OCI-LY3 (cell line): ENCODE measurements around the gene ZNF641.
A peak's percentile ranks its signal among the peaks of the same experiment; 100 is the strongest.

Source experiments
- H2AFZ ChIP-seq: fragments of 200-600, 300-600 bp; shearing (Covaris generic); 2 replicates; pipeline ENCODE4 v1.6.0; 2014; ENCODE audit warnings: antibody characterized with exemption, low read depth, low read length
- H3K27ac ChIP-seq: fragments of 200-600, 300-600 bp; sonication (generic); 2 replicates; pipeline ENCODE4 v1.5.1; 2014; ENCODE audit warnings: mild to moderate bottlenecking, low read length, moderate library complexity, mixed read lengths
- H3K27me3 ChIP-seq: fragments of 200-600, 300-600 bp; sonication (generic); 2 replicates; pipeline ENCODE4 v1.6.1; 2014; ENCODE audit warnings: low read depth, low read length, mixed read lengths
- H3K36me3 ChIP-seq: fragments of 200-600, 300-600 bp; sonication (generic); replicated peaks from 2 replicates; pipeline ENCODE3; 2014; ENCODE audit warnings: low read depth, low read length, mixed read lengths
- H3K4me1 ChIP-seq: fragments of 300-600, 200-600 bp; sonication (generic); 2 replicates; pipeline ENCODE4 v1.6.1; 2014; ENCODE audit warnings: low read length, mixed read lengths
- H3K4me2 ChIP-seq: fragments of 200-600, 300-600 bp; sonication (generic); 2 replicates; pipeline ENCODE4 v1.6.1; 2014; ENCODE audit warnings: low read length, mixed read lengths
- H3K4me3 ChIP-seq: fragments of 300-600, 200-600 bp; sonication (generic); 2 replicates; pipeline ENCODE4 v1.5.1; 2014; ENCODE audit warnings: antibody characterized with exemption, mild to moderate bottlenecking, low read length, moderate library complexity
- H3K79me2 ChIP-seq: fragments of 300-600, 200-600 bp; shearing (Covaris generic); 2 replicates; pipeline ENCODE4 v1.6.1; 2014; ENCODE audit warnings: mild to moderate bottlenecking, low read length, mixed read lengths
- H3K9ac ChIP-seq: fragments of 300-600, 200-600 bp; shearing (Covaris generic); 2 replicates; pipeline ENCODE4 v1.6.0; 2014; ENCODE audit warnings: mild to moderate bottlenecking, low read length, moderate library complexity
- H3K9me3 ChIP-seq: fragments of 200-600, 300-600 bp; shearing (Covaris generic); 2 replicates; pipeline ENCODE4 v1.6.1; 2014; ENCODE audit warnings: low read length, mixed read lengths; ENCODE audit not compliant: insufficient read depth
- H4K20me1 ChIP-seq: fragments of 200-600, 300-600 bp; sonication (generic); 2 replicates; pipeline ENCODE4 v1.6.1; 2016; ENCODE audit warnings: low read length, mixed read lengths; ENCODE audit not compliant: insufficient read depth
- EZH2phosphoT487 ChIP-seq: fragments of 200-600 bp; shearing (Covaris generic); IDR thresholded peaks from 2 replicates; pipeline ENCODE4 v1.6.1; 2018; ENCODE audit warnings: antibody characterized with exemption, mixed run types, low read depth
- TF ChIP-seq, protein P1 (sequence below): fragments of 200-600, 300-600 bp; sonication (generic); IDR thresholded peaks from 2 replicates; pipeline ENCODE4 v1.5.1; 2014; ENCODE audit warnings: antibody characterized with exemption, low read length, low read depth

The ZNF641 gene

DNA sequence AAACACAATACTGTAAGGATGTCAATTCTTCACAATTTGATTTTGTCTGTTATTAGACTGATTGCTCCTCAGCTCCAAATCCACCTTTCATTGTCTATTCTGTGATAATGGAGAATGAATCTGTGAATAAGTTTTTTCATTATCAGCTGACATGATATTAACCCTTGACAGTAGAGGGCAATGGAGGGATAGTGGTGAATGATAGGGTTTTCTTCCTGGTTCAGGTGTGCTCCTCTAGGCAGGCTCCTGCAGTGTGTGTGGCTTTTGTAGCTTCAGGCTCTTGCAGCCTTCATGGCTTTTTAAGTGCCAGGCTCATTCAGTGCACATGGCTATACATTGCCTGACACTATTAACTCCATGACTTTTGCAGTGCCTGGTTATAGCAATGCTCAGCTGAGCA, 23.4 kb upstream of the ZNF641 start:
- Histone ChIP-seq H3K9me3 (no peaks in the 10 kb centered on the region), H4K20me1 (no peaks in the 10 kb centered on the region), H2AFZ (no peak overlapping the region), H3K27ac (no peak overlapping the region), H3K4me3 (no peak overlapping the region), H3K36me3 (no peaks in the 10 kb centered on the region), H3K27me3 (no peaks in the 10 kb centered on the region), H3K9ac (no peak overlapping the region), H3K4me1 (no peaks in the 10 kb centered on the region), H3K4me2 (no peak overlapping the region), H3K79me2 (no peaks in the 10 kb centered on the region)
- no peak for TF ChIP-seq EZH2phosphoT487
- TF ChIP-seq, protein P1, sequence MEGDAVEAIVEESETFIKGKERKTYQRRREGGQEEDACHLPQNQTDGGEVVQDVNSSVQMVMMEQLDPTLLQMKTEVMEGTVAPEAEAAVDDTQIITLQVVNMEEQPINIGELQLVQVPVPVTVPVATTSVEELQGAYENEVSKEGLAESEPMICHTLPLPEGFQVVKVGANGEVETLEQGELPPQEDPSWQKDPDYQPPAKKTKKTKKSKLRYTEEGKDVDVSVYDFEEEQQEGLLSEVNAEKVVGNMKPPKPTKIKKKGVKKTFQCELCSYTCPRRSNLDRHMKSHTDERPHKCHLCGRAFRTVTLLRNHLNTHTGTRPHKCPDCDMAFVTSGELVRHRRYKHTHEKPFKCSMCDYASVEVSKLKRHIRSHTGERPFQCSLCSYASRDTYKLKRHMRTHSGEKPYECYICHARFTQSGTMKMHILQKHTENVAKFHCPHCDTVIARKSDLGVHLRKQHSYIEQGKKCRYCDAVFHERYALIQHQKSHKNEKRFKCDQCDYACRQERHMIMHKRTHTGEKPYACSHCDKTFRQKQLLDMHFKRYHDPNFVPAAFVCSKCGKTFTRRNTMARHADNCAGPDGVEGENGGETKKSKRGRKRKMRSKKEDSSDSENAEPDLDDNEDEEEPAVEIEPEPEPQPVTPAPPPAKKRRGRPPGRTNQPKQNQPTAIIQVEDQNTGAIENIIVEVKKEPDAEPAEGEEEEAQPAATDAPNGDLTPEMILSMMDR, result peak; percentile 27

DNA sequence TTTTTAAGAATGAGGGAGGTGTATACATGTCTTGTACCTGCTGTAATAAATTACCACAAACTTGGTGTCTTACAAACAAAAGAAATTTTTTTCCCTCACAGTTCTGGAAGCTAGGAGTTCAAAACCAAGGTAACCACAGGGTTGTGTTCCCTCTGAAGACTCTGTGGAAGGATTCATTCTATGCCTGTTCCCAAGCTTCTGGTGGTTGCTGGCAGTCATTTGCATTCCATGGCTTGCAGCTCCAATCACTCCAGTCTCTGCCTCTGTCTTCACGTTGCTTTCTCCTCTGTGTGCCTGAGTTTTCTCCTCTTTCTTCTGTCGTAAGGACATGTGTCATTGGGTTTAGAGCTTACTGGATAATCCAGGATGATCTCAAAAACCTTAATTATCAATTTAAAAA, 15.4 kb upstream of the ZNF641 start:
- TF ChIP-seq, protein P1, result no peak
- no peak for TF ChIP-seq EZH2phosphoT487
- Histone ChIP-seq H3K4me3 (no peak overlapping the region), H2AFZ (no peak overlapping the region), H3K36me3 (no peaks in the 10 kb centered on the region), H3K4me2 (no peak overlapping the region), H3K4me1 (peaks cover 8% of the 10 kb centered on the region), H4K20me1 (no peaks in the 10 kb centered on the region), H3K9ac (no peak overlapping the region), H3K9me3 (no peaks in the 10 kb centered on the region), H3K27me3 (no peaks in the 10 kb centered on the region), H3K27ac (no peak overlapping the region), H3K79me2 (no peaks in the 10 kb centered on the region)

DNA sequence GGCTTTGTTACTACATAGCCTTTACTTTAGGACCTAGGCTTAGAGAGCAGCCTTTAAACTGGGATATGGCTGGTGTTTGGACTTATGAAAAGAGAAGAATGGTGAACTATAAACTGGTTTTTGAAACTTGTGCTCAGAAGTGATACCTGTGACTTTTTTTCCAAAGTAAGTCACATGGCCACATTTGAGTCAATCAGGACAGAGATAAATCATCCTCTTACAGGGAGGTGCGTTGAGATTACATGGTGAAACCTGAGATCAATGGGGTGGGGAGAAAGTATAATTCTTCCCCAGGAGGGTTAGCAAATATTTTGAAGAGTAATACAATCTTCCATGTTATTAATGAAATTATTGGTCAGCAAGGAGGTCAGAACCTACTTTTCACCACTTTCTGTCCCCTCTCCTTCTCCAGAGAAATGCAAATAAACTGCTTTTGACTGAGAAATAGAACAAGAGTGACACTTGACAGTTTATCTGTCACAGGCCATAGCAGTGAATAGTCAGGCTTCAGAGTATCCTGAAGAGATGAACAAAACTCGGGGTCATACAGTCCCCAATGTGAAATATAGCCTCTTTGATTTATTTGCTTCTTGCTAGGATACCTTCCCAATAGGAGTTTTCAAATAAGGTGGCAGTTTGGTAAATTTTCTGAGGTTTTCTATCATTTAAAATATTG, 11.1 kb upstream of the ZNF641 start:
- Histone ChIP-seq H3K9me3 (no peaks in the 10 kb centered on the region), H3K4me3 (no peak overlapping the region), H3K27me3 (no peaks in the 10 kb centered on the region), H3K4me2 (no peak overlapping the region), H3K36me3 (no peaks in the 10 kb centered on the region), H2AFZ (no peak overlapping the region), H3K9ac (no peak overlapping the region), H3K27ac (no peak overlapping the region), H3K4me1 (peaks cover 8% of the 10 kb centered on the region), H3K79me2 (no peaks in the 10 kb centered on the region), H4K20me1 (no peaks in the 10 kb centered on the region)
- no peak for TF ChIP-seq EZH2phosphoT487
- TF ChIP-seq, protein P1, result no peak

DNA sequence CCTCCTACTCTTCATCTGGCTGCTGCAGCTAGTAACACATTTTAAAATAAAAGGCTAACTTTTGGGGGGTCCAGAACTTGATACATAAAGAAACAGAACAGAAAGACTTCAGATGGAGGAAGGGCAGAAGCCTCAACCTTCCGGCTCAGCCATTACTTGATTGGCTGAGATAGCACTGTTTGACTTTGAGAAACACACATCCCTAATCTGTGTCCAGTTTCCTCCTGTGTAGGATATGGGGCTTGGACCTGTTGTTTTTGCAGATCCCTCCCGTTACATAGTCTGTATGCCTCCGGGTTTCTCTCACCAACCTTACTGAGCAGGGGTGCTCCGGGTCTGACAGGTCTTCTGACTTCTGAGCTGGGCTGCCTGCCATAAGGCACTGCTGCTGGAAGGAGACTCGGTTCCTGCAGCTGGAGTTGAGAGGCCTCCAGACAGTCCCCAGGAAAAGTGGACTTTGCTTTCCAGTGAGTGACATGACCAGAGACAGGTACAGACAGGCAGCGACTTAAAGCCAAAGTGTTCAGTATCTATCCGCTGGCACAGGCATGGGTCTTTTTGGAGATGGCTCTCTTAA, 8.3 kb upstream of the ZNF641 start:
- Histone ChIP-seq H3K27ac (no peak overlapping the region), H3K4me2 (no peak overlapping the region), H3K36me3 (no peaks in the 10 kb centered on the region), H4K20me1 (no peaks in the 10 kb centered on the region), H2AFZ (no peak overlapping the region), H3K9ac (no peak overlapping the region), H3K4me1 (peaks cover 8% of the 10 kb centered on the region), H3K9me3 (no peaks in the 10 kb centered on the region), H3K27me3 (no peaks in the 10 kb centered on the region), H3K79me2 (no peaks in the 10 kb centered on the region), H3K4me3 (no peak overlapping the region)
- no peak for TF ChIP-seq EZH2phosphoT487
- TF ChIP-seq, protein P1, result no peak
